NCI-H1105 (cell line): Measurements from ENCODE around the gene ITGAL.
"Not testable (repeated sequence)": the region's sequence is repeated elsewhere in the genome, so short reads cannot be mapped to it uniquely, and the experiment has no call there.

Experiments used
- DNase-seq: peaks from one replicate; lab custom pipeline; 2025; lab: John Stamatoyannopoulos, UW

Gene ITGAL

DNA sequence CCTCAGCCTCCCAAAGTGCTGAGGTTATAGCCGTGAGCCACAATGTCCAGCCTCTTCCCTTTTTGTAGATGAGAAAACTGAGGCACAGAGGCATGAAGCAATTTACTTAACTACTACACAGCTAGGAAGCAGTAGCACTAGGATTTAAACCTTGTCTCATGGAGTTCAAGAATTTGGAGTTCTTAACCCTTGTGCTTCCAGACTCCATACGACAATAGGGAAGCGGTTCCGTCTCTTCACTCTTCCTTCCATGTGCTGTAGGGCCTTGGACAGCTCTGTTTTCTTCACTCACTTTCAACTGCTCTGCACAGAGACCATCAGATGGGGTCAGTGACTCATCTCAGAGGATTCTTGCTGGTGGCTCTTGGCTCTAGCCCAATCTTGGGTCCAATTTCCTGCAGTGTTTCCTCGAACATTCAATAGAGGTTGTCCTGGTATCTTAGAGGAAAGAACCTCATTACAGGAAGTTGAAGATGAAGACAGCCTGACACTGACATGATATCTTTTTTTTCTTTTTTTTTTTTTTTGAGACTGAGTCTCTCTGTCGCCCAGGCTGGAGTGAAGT is 19.3 kb downstream of the ITGAL start:
- no peak for DNase-seq

DNA sequence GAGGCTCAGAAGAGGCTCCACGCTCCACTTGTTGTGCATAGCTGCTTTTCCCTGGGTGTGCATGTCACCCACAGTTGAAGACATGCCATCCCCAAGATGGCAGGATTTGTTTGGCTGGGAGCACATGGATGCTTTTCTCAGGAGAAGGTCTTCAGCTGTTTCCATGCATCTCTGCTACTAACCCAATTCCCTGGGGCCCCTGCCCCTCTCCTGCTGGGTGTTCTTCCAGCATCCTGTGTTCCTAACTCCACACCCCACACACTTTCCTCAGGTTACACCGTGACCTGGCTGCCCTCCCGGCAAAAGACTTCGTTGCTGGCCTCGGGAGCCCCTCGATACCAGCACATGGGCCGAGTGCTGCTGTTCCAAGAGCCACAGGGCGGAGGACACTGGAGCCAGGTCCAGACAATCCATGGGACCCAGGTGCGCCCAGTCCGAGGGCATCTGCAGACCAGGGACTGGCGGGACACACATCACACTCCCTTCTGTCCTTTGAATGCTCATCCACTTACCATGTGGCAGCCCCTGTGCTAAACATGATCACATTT is 21.5 kb downstream of the ITGAL start:
- DNase-seq: no peak

GRCh38 chr16:30494709-30495108 is 22.2 kb downstream of the ITGAL start:
- DNase-seq: no peak

DNA sequence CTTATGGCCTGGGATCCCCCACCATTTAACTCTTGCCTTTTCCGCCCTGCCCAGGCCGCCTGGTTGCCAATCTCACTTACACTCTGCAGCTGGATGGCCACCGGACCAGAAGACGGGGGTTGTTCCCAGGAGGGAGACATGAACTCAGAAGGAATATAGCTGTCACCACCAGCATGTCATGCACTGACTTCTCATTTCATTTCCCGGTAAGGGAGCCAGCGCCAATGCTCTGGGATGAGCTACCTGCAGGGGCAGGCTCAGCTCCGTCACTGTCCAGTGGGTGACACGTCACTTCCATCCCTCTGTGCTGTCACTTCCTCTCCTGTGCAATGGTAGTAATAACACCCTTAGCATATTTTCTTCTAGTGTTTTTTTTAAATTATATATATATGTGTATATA is 26.7 kb downstream of the ITGAL start:
- DNase-seq: no peak

- no peak for DNase-seq
These were observed 31.1 kb downstream of the ITGAL start for GRCh38 chr16:30503403-30504296.

GRCh38 chr16:30509081-30509765 is 36.7 kb downstream of the ITGAL start:
- DNase-seq: no peak

- DNase-seq: no peak
These were observed 37.9 kb downstream of the ITGAL start for GRCh38 chr16:30510376-30510938.

GRCh38 chr16:30511509-30511908 is 39.0 kb downstream of the ITGAL start:
- DNase-seq: no peak

GRCh38 chr16:30515275-30515674 is 42.7 kb downstream of the ITGAL start:
- no peak for DNase-seq

DNA sequence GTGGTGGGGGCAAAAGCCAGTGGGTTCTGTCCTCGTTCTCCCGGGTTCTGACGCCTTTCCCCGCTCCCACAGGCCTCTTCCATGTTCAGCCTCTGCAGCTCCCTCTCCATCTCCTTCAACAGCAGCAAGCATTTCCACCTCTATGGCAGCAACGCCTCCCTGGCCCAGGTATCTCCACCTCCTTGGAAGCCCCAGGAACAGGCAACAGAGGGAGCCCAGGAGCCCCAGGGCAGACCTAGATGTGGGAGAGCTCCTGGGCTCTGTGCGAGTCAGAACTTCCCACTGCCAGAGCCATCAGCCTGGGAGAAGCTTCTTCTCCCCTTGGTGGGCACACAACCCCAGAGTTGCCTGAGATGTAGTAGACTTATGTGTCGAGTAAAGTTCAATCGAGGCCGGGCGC is 46.0 kb downstream of the ITGAL start:
- DNase-seq: no peak

DNA sequence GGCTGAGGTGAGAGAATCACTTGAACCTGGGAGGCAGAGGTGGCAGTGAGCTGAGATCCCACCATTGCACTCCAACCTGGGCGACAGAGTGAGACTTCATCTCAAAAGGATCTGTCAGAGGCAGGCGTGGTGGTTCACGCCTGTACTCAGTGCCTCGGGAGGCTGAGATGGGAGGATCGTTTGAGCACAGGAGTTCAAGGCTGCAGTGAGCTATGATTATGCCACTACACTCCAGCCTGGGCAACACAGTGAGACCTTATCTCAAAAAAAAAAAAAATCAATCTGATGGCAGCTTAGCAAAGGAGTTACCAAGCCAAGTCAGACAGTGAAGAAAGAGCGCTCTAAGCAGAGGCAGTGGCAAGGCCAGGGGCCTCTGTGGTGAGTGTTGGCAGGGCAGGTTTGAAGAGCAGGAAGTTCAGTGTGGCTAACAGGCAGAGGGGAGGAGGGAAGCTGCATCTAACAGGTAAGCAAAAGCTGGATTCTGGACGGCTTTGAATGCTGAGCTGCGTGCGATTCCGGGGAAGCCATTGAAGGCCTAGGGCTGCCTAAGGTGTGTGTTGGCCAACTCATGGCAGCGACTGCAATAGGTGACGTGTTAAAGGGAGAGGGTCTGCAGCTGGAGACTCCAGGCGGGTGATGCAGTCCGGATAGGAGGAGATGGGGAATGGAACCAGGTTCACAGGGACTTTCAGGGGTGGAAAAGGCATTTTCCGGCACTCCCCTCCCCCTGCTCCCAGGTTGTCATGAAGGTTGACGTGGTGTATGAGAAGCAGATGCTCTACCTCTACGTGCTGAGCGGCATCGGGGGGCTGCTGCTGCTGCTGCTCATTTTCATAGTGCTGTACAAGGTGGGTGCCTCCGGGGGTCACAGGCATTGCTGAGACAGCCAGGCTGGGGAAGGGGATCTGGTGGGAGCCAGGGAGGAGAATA is 46.8 kb downstream of the ITGAL start:
- no peak for DNase-seq

GRCh38 chr16:30521476-30521872 is 48.9 kb downstream of the ITGAL start:
- no peak for DNase-seq

- no peak for DNase-seq
These were observed 49.5 kb downstream of the ITGAL start for GRCh38 chr16:30521873-30522641.

- DNase-seq: not testable (repeated sequence)
These were observed 50.3 kb downstream of the ITGAL start for GRCh38 chr16:30522702-30523463.

GRCh38 chr16:30523768-30524574 is 51.4 kb downstream of the ITGAL start:
- no peak for DNase-seq

GRCh38 chr16:30524575-30525568 is 52.3 kb downstream of the ITGAL start:
- no peak for DNase-seq

DNA sequence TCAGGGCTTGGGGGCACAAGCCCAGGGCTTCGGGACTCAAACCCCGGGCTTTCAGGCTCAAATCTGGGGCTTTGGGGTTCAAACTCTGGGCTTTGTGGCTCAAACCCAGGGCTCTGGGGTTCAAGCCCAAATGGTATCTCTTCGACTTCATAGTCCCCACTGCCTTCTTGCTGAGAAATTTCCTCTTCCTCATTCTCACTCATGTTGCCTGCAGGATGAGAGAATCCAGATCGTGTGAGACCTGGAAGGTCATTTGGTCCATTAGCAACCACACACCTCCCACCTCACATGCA is 53.2 kb downstream of the ITGAL start:
- DNase-seq: no peak
